GM23248 (cell line): ENCODE results near the gene SIK1.
"Not testable (repeated sequence)": the region's sequence is repeated elsewhere in the genome, so short reads cannot be mapped to it uniquely, and the experiment has no call there.

Experiments used
- EZH2 ChIP-seq: fragments of 200-600 bp; sonication (generic); IDR thresholded peaks from 2 replicates; pipeline ENCODE4 v1.6.1; 2018; ENCODE audit warnings: antibody characterized with exemption, mild to moderate bottlenecking; ENCODE audit not compliant: insufficient read depth, poor library complexity, severe bottlenecking
- EZH2phosphoT487 ChIP-seq: fragments of 200-600 bp; sonication (generic); IDR thresholded peaks from 2 replicates; pipeline ENCODE4 v1.6.1; 2018; ENCODE audit warnings: antibody characterized with exemption, moderate library complexity, mild to moderate bottlenecking, low read depth; ENCODE audit not compliant: insufficient read depth

GRCh38 chr21:43471597-43472242, 44.8 kb upstream of the SIK1 start:
- not testable (repeated sequence) for TF ChIP-seq EZH2, EZH2phosphoT487
